PFSK-1 (cell line): Measurements from ENCODE around the gene CACNA1I.

ENCODE experiments used
- POLR2AphosphoS5 ChIP-seq: IDR thresholded peaks from 2 replicates; pipeline ENCODE4 v1.6.1; 2012; ENCODE audit warnings: low read depth, mild to moderate bottlenecking, control low read depth, low read length, moderate library complexity
- SIN3A ChIP-seq: IDR thresholded peaks from 2 replicates; pipeline ENCODE4 v1.6.1; 2012; ENCODE audit warnings: mild to moderate bottlenecking, low read length, moderate library complexity, borderline replicate concordance; ENCODE audit not compliant: insufficient read depth
- TF ChIP-seq, protein P1 (sequence below), 2 experiments: IDR thresholded peaks; 2 replicates each; pipeline versions ENCODE4 v1.6.1 to v1.8.0; 2011 to 2012; ENCODE audit warnings: low read depth in 2 of 2, low read length in 2 of 2, control low read depth in 1 of 2, inconsistent platforms in 1 of 2, mild to moderate bottlenecking in 1 of 2, moderate library complexity in 1 of 2; ENCODE audit not compliant: insufficient read depth in 1 of 2

DNA sequence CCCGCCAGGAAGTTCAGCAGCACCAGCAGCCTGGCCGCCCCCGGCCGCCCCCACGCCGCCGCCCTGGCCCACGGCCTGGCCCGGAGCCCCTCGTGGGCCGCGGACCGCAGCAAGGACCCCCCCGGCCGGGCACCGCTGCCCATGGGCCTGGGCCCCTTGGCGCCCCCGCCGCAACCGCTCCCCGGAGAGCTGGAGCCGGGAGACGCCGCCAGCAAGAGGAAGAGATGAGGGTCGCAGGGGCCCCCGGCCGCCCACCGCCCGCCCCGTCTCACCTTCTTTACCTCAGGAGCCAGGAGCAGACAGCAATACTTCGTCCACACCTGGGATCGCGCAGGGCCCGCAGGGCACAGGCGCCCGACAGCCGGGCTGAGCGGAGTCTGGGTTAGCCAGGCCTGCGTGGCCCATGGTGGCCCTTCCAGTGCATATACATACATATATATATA lies 115.6 kb downstream of the CACNA1I start:
- TF ChIP-seq SIN3A, result no peak
- TF ChIP-seq, protein P1, sequence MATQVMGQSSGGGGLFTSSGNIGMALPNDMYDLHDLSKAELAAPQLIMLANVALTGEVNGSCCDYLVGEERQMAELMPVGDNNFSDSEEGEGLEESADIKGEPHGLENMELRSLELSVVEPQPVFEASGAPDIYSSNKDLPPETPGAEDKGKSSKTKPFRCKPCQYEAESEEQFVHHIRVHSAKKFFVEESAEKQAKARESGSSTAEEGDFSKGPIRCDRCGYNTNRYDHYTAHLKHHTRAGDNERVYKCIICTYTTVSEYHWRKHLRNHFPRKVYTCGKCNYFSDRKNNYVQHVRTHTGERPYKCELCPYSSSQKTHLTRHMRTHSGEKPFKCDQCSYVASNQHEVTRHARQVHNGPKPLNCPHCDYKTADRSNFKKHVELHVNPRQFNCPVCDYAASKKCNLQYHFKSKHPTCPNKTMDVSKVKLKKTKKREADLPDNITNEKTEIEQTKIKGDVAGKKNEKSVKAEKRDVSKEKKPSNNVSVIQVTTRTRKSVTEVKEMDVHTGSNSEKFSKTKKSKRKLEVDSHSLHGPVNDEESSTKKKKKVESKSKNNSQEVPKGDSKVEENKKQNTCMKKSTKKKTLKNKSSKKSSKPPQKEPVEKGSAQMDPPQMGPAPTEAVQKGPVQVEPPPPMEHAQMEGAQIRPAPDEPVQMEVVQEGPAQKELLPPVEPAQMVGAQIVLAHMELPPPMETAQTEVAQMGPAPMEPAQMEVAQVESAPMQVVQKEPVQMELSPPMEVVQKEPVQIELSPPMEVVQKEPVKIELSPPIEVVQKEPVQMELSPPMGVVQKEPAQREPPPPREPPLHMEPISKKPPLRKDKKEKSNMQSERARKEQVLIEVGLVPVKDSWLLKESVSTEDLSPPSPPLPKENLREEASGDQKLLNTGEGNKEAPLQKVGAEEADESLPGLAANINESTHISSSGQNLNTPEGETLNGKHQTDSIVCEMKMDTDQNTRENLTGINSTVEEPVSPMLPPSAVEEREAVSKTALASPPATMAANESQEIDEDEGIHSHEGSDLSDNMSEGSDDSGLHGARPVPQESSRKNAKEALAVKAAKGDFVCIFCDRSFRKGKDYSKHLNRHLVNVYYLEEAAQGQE (IDR thresholded peaks at IDR 0.05; ENCODE audit: insufficient read depth in 1 of 2, low read depth in 2 of 2, low read length in 2 of 2), result no peak
- no peak for TF ChIP-seq POLR2AphosphoS5
